Tibial artery (tissue), 4 donors: Measurements from ENCODE around the gene MEIS3.

Source experiments
- DNase-seq, 2 donors: peaks; one replicate each; pipeline ENCODE4 v3.0.0-alpha.2; 2019
- H3K27ac ChIP-seq, 2 donors: fragments of 200-600 bp; sonication (generic) in 1 of 2; 1 replicate in 1 of 2; 2 replicates in 1 of 2; pipeline ENCODE4 v1.5.1; 2018 to 2019; ENCODE audit warnings: mild to moderate bottlenecking in 1 of 2
- H3K27me3 ChIP-seq, 2 donors: fragments of 200-600 bp; sonication (generic) in 1 of 2; one replicate each; pipeline versions ENCODE4 v1.5.1 to v1.6.0; 2016 to 2019
- H3K36me3 ChIP-seq, 3 donors: fragments of 200-600 bp; sonication (generic) in 2 of 3; one replicate each; pipeline ENCODE4 v1.5.1; 2016 to 2019; ENCODE audit warnings: mild to moderate bottlenecking in 2 of 3
- H3K4me1 ChIP-seq, 4 donors: fragments of 200-600 bp; sonication (generic) in 2 of 4; 1 replicate in 3 of 4; 2 replicates in 1 of 4; pipeline ENCODE4 v1.5.1; 2016 to 2019
- H3K4me3 ChIP-seq, 2 donors: fragments of 200-600 bp; sonication (generic) in 1 of 2; 1 replicate in 1 of 2; 2 replicates in 1 of 2; pipeline ENCODE4 v1.5.1; 2018 to 2019; ENCODE audit warnings: mild to moderate bottlenecking in 2 of 2
- H3K9me3 ChIP-seq, 3 donors: fragments of 200-600 bp; sonication (generic) in 1 of 3; one replicate each; pipeline ENCODE4 v1.5.1; 2016 to 2019
- CTCF ChIP-seq, 2 experiments: fragments of 200-600 bp in 1 of 2; fragments of 450-650 bp in 1 of 2; IDR thresholded peaks; one replicate each; pipeline ENCODE4 v1.5.1; 2017 to 2019; ENCODE audit warnings: antibody characterized with exemption in 2 of 2, mild to moderate bottlenecking in 1 of 2, moderate library complexity in 1 of 2
- intact Hi-C: fragments of 100-400 bp; cut with DNase I; formaldehyde crosslinking; loops from one replicate; pipeline ENCODE4 v1.15.0; 2023; ENCODE audit warnings: low total_unique reads

MEIS3 gene

GRCh38 chr19:47419030-47419783 is at the start of gene MEIS3:
Gene MEIS3 (minus strand): TSS chr19:47419527. CDS start chr19:47419081, 446 bp downstream.
- peaks cover 0 to 5% (median 0%) of the 10 kb centered on the region in 3 donors for H3K36me3 ChIP-seq
- peak within 1 kb of the TSS; percentile 40 to 52 for H3K4me3 ChIP-seq
- H3K27me3 ChIP-seq: peaks cover 0 to 96% of the 10 kb centered on the region in 2 donors
- intact Hi-C loops: no loop called here
- no peak within 1 kb of the TSS for H3K27ac ChIP-seq
- TF ChIP-seq CTCF (IDR thresholded peaks at IDR 0.05): no peak
- DNase-seq: no peak
- peaks cover 0 to 32% (median 11%) of the 10 kb centered on the region in 4 donors for H3K4me1 ChIP-seq
- no peaks in the 10 kb centered on the region for H3K9me3 ChIP-seq

DNA sequence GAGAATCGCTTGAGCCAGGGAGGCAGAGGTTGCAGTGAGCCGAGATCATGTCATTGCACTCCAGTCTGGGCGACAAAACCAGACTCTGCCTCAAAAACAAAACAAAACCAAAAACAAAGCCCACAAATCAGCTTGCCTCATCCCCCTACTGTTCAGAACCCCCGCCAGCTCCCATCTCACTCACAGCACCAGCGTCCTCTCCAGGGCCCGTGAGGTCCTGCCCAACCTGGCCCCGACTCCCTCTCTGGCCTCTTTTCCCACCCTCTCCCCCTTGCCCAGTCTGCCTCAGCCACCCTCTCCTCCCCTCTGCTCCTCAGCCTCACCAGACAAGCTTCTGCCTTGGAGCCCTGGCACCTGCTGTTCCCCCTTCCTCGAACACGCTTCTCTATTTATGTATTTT is 48.6 kb upstream of the MEIS3 start:
- intact Hi-C loops: no loop called here
- DNase-seq: no peak

DNA sequence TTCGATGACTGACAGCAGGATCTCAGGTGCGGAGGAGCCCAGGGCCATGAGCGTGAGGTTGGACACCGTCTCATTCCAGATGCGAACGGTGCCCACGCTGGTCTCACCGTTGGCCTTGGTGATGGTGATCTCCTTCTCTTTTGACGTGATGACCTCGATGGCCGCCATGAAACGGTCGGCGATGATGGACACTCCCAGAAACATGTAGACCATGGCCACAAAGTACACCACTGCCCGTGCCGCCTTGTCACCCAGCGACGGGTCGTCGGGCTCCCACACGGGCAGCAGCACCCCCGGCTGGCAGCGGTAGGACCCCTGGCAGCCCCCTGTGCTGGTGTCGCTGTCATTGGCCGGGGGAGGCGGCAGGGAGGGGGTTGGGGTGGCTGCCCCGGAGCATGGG is 46.6 kb upstream of the MEIS3 start:
- peaks cover 0 to 9% of the 10 kb centered on the region in 2 donors for H3K27me3 ChIP-seq
- H3K36me3 ChIP-seq: no peaks in the 10 kb centered on the region
- no peak for DNase-seq
- H3K9me3 ChIP-seq: no peaks in the 10 kb centered on the region
- H3K4me3 ChIP-seq: no peak overlapping the region
- no peak overlapping the region for H3K27ac ChIP-seq
- intact Hi-C loops: no loop called here
- peaks cover 0 to 17% (median 2%) of the 10 kb centered on the region in 4 donors for H3K4me1 ChIP-seq
- no peak for TF ChIP-seq CTCF (IDR thresholded peaks at IDR 0.05)

More for the DNA sequence above, 48.6 kb upstream of the MEIS3 start:
- Histone ChIP-seq H3K27ac (no peak overlapping the region), H3K4me3 (no peak overlapping the region), H3K4me1 (peaks cover 0 to 35% (median 19%) of the 10 kb centered on the region in 4 donors), H3K27me3 (peaks cover 0 to 13% of the 10 kb centered on the region in 2 donors), H3K9me3 (no peaks in the 10 kb centered on the region), H3K36me3 (no peaks in the 10 kb centered on the region)
- no peak for TF ChIP-seq CTCF (IDR thresholded peaks at IDR 0.05)

DNA sequence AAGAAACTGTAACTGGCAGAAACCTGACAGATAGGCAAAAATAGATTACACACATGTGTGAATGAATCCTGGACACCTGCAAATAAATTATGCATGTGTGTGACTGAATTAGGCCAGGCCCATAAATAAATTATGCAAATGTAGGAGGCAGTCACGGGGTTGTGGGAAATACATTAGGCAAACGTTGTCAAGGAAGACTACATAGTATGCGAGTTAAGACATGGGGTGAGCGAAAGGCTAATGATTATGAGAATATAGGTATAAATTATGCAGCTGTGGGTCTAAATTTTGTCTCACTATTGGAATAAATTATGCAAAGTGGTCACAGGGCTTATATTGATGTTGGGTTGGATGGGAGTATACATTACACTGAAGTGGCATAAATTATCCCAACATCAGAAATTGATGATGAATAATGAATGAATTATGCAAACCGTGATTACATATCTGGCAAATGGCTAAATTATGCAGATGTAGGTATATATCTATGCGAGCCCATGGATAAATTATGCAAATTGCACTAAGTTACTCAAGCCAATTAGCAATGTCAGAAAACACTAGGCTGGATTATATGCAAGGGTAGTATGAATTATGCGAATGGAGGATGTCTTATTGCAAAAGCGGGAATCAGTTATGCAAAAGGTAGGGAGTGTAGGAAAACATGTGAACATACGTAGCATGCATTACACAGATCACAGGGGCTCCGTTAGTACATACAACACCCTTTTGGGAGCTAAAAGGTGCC is 45.5 kb upstream of the MEIS3 start:
- H3K36me3 ChIP-seq: no peaks in the 10 kb centered on the region
- H3K4me3 ChIP-seq: no peak overlapping the region
- H3K9me3 ChIP-seq: no peaks in the 10 kb centered on the region
- H3K27ac ChIP-seq: no peak overlapping the region
- peaks cover 0 to 20% of the 10 kb centered on the region in 2 donors for H3K27me3 ChIP-seq
- no peak for TF ChIP-seq CTCF (IDR thresholded peaks at IDR 0.05)
- peaks cover 0 to 6% (median 0%) of the 10 kb centered on the region in 4 donors for H3K4me1 ChIP-seq
- intact Hi-C loops: no loop called here
- DNase-seq: no peak

DNA sequence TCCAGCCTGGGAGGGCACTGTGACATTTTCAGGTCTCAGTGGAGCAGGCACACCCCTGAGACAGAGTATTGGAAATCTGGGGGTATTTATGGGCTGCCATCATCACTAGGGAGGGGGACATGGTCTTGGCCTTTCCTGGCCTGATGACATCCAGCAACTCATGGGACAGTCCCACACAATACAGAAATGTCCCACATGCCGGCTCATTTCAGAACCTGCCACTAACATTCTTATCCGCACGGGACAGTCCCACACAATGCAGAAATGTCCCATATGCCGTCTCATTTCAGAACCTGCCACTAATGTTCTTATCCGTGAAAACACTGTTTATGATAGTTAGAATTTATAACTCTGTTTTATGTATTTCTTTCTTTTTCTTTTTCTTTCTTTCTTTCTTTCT is 42.5 kb upstream of the MEIS3 start:
- Histone ChIP-seq H3K27me3 (peaks cover 4 to 48% of the 10 kb centered on the region in 2 donors), H3K36me3 (no peaks in the 10 kb centered on the region), H3K4me1 (peaks cover 0 to 6% (median 3%) of the 10 kb centered on the region in 4 donors), H3K27ac (no peak overlapping the region), H3K9me3 (peaks cover 0 to 2% (median 0%) of the 10 kb centered on the region in 3 donors), H3K4me3 (no peak overlapping the region)
- intact Hi-C loops: no loop called here
- no peak for TF ChIP-seq CTCF (IDR thresholded peaks at IDR 0.05)
- no peak for DNase-seq
